HepG2 (cell line): ENCODE results near the gene EPN2. TPM values are rescaled to one million over a fixed set of nuclear protein-coding genes. Genes with fewer than 3 reads are reported as not detected.
A peak's percentile ranks its signal among the peaks of the same experiment; 100 is the strongest.

Experiments used
- ASH2L ChIP-seq: fragments of 300-600, 200-600 bp; sonication (generic); IDR thresholded peaks from 2 replicates; pipeline ENCODE4 v1.7.0; 2017; ENCODE audit warnings: low read depth, mild to moderate bottlenecking, moderate library complexity, mixed read lengths, low read length; ENCODE audit not compliant: insufficient read length
- ATF5 ChIP-seq: sonication (generic); formaldehyde crosslinking; IDR thresholded peaks from 2 replicates; pipeline ENCODE4 v1.4.0; 2020; ENCODE audit warnings: mild to moderate bottlenecking, low read depth, missing genetic modification reagents
- BRD4 ChIP-seq: sonication (generic); formaldehyde crosslinking; IDR thresholded peaks from 2 replicates; pipeline ENCODE4 v1.4.0; 2020; ENCODE audit warnings: missing genetic modification reagents
- CBX2 ChIP-seq, 2 experiments: fragments of 200-600 bp in 1 of 2; sonication (generic); formaldehyde crosslinking in 1 of 2; IDR thresholded peaks; 2 replicates each; pipeline versions ENCODE4 v1.7.0 to v1.8.1; 2018 to 2022; ENCODE audit warnings: low read depth in 2 of 2, low read length in 1 of 2, mild to moderate bottlenecking in 1 of 2, missing genetic modification reagents in 1 of 2
- CHD2 ChIP-seq: IDR thresholded peaks from 2 replicates; pipeline ENCODE4 v1.6.1; 2011; ENCODE audit warnings: low read depth, low read length, improper control_type of control experiment
- EEA1 ChIP-seq: sonication (generic); formaldehyde crosslinking; IDR thresholded peaks from 2 replicates; pipeline ENCODE4 v1.5.1; 2020; ENCODE audit warnings: mild to moderate bottlenecking, missing genetic modification reagents, borderline replicate concordance
- HOXA5 ChIP-seq: sonication (generic); formaldehyde crosslinking; IDR thresholded peaks from 2 replicates; pipeline ENCODE4 v1.4.0; 2020; ENCODE audit warnings: missing genetic modification reagents
- HOXD1 ChIP-seq: sonication (generic); formaldehyde crosslinking; IDR thresholded peaks from 2 replicates; pipeline ENCODE4 v1.5.0; 2020; ENCODE audit warnings: missing genetic modification reagents
- KAT7 ChIP-seq: IDR thresholded peaks from 2 replicates; pipeline ENCODE4 v1.6.1; 2018; ENCODE audit warnings: borderline replicate concordance, missing compliant biosample characterization
- MAX ChIP-seq: IDR thresholded peaks from 2 replicates; pipeline ENCODE4 v1.6.1; 2012; ENCODE audit warnings: inconsistent platforms
- NFRKB ChIP-seq: fragments of 450-650 bp; IDR thresholded peaks from 2 replicates; pipeline ENCODE4 v1.6.1; 2017
- PAF1 ChIP-seq: IDR thresholded peaks from 2 replicates; pipeline ENCODE4 v1.6.1; 2016; ENCODE audit warnings: missing genetic modification reagents, missing compliant biosample characterization
- RFX3 ChIP-seq: IDR thresholded peaks from 2 replicates; pipeline ENCODE4 v1.6.1; 2016; ENCODE audit warnings: missing biosample characterization, missing genetic modification reagents
- SCMH1 ChIP-seq: sonication (generic); formaldehyde crosslinking; IDR thresholded peaks from 2 replicates; pipeline ENCODE4 v1.9.0; 2021; ENCODE audit warnings: missing genetic modification reagents, mild to moderate bottlenecking, borderline replicate concordance
- ZNF224 ChIP-seq: sonication (generic); formaldehyde crosslinking; IDR thresholded peaks from 2 replicates; pipeline ENCODE4 v1.5.0; 2020; ENCODE audit warnings: mild to moderate bottlenecking, missing genetic modification reagents
- ZNF256 ChIP-seq: sonication (generic); formaldehyde crosslinking; conservative IDR thresholded peaks from 2 replicates; pipeline ENCODE4 v1.4.0; 2020; ENCODE audit warnings: missing genetic modification reagents
- ZNF263 ChIP-seq: sonication (generic); formaldehyde crosslinking; IDR thresholded peaks from 2 replicates; pipeline ENCODE4 v1.4.0; 2020; ENCODE audit warnings: missing genetic modification reagents
- ZNF30 ChIP-seq: sonication (generic); formaldehyde crosslinking; IDR thresholded peaks from 2 replicates; pipeline ENCODE4 v1.5.0; 2020; ENCODE audit warnings: mild to moderate bottlenecking, missing genetic modification reagents
- ZNF335 ChIP-seq: sonication (generic); formaldehyde crosslinking; IDR thresholded peaks from 2 replicates; pipeline ENCODE4 v1.4.0; 2020; ENCODE audit warnings: missing genetic modification reagents
- ZNF556 ChIP-seq: sonication (generic); formaldehyde crosslinking; IDR thresholded peaks from 2 replicates; pipeline ENCODE4 v1.4.0; 2020; ENCODE audit warnings: mild to moderate bottlenecking, missing genetic modification reagents, borderline replicate concordance
- ZNF563 ChIP-seq: sonication (generic); formaldehyde crosslinking; IDR thresholded peaks from 2 replicates; pipeline ENCODE4 v1.8.0; 2022; ENCODE audit warnings: mild to moderate bottlenecking, moderate library complexity, missing genetic modification reagents
- ZNF678 ChIP-seq: sonication (generic); formaldehyde crosslinking; IDR thresholded peaks from 2 replicates; pipeline ENCODE4 v1.4.0; 2020; ENCODE audit warnings: mild to moderate bottlenecking, missing genetic modification reagents
- ZNF766 ChIP-seq: sonication (generic); formaldehyde crosslinking; IDR thresholded peaks from 2 replicates; pipeline ENCODE4 v1.5.0; 2020; ENCODE audit warnings: missing genetic modification reagents, borderline replicate concordance
- ZNF792 ChIP-seq: IDR thresholded peaks from 2 replicates; pipeline ENCODE4 v1.6.1; 2016
- ZNF891 ChIP-seq: sonication (generic); formaldehyde crosslinking; IDR thresholded peaks from 2 replicates; pipeline ENCODE4 v1.5.0; 2020; ENCODE audit warnings: mild to moderate bottlenecking, missing genetic modification reagents
- ZSCAN21 ChIP-seq: sonication (generic); formaldehyde crosslinking; IDR thresholded peaks from 2 replicates; pipeline ENCODE4 v1.8.0; 2022; ENCODE audit warnings: mild to moderate bottlenecking, missing genetic modification reagents, moderate library complexity, borderline replicate concordance
- ZXDC ChIP-seq: sonication (generic); formaldehyde crosslinking; IDR thresholded peaks from 2 replicates; pipeline ENCODE4 v1.5.0; 2020; ENCODE audit warnings: mild to moderate bottlenecking, missing genetic modification reagents
- polyA plus RNA-seq, 8 experiments: library from polyadenylated mRNA; depleted of rRNA in 3 of 8; stranded (reverse) in 7 of 8; unstranded in 1 of 8; fragments of >200 nt; fragmentation: Illumina TruSeq in 4 of 8; extraction: Trizol in 4 of 8; gene quantifications; 2 replicates each; pipeline versions ENCODE4 v1.2.1 to v1.2.3, GENCODE V29; 2011 to 2016; ENCODE audit warnings: low read depth in 4 of 8, missing spikeins in 1 of 8, mixed read lengths in 1 of 8; ENCODE audit not compliant: insufficient read depth in 1 of 8
- total RNA-seq, 5 experiments: library from RNA; depleted of rRNA; stranded (reverse); fragments of >200 nt; fragmentation: Illumina TruSeq; extraction: Trizol; gene quantifications; 2 replicates each; pipeline ENCODE4 v1.2.3, GENCODE V29; 2016; ENCODE audit warnings: low read depth in 1 of 5
- TF ChIP-seq, protein P1 (sequence below): sonication (generic); formaldehyde crosslinking; IDR thresholded peaks from 2 replicates; pipeline ENCODE4 v1.4.0; 2020; ENCODE audit warnings: missing genetic modification reagents, mild to moderate bottlenecking, borderline replicate concordance

Gene EPN2
- total and polyA plus RNA-seq, 2 of the 13 experiments (the other 11 are each of a cell fraction or from before 2014, with no cell fraction given) = 7.8 to 19.2 TPM

- 0 out of 2 replicates have a peak, but pooled peaks have one; percentile 86 for TF ChIP-seq ZNF224 (CRISPR knock-in tag)
- TF ChIP-seq NFRKB = no peak
- TF ChIP-seq, protein P1, sequence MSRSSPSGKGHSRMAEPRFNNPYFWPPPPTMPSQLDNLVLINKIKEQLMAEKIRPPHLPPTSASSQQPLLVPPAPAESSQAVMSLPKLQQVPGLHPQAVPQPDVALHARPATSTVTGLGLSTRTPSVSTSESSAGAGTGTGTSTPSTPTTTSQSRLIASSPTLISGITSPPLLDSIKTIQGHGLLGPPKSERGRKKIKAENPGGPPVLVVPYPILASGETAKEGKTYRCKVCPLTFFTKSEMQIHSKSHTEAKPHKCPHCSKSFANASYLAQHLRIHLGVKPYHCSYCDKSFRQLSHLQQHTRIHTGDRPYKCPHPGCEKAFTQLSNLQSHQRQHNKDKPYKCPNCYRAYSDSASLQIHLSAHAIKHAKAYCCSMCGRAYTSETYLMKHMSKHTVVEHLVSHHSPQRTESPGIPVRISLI (CRISPR knock-in tag) = no peak
- peak; percentile 99 for TF ChIP-seq MAX
- TF ChIP-seq ZSCAN21 (CRISPR knock-in tag) = peak; percentile 96
- 0 out of 2 replicates have a peak, but pooled peaks have one; percentile 48 for TF ChIP-seq ZNF792 (CRISPR knock-in tag)
- no peak for TF ChIP-seq CHD2
- no peak for TF ChIP-seq ZXDC (CRISPR knock-in tag)
- TF ChIP-seq ZNF263 (CRISPR knock-in tag) = peak; percentile 84
- no peak for TF ChIP-seq ZNF556 (CRISPR knock-in tag)
- TF ChIP-seq SCMH1 (CRISPR knock-in tag) = no peak
- TF ChIP-seq HOXD1 = no peak
- TF ChIP-seq RFX3 (CRISPR knock-in tag) = no peak
- no peak for TF ChIP-seq HOXA5 (CRISPR knock-in tag)
- no peak for TF ChIP-seq CBX2 (IDR thresholded peaks at IDR 0.05; ENCODE audit: low read depth, low read length)
- no peak for TF ChIP-seq CBX2 (CRISPR knock-in tag; IDR thresholded peaks at IDR 0.05; ENCODE audit: low read depth)
- TF ChIP-seq ATF5 (CRISPR knock-in tag) = no peak
- TF ChIP-seq ZNF891 = peak; percentile 91
- TF ChIP-seq PAF1 (CRISPR knock-in tag) = no peak
- TF ChIP-seq ZNF766 (CRISPR knock-in tag) = peak; percentile 70; the same call in 1 of the 2 replicates
- peak; percentile 36; the same call in 1 of the 2 replicates for TF ChIP-seq BRD4 (CRISPR knock-in tag)
- no peak; the same call in 1 of the 2 replicates for TF ChIP-seq ZNF563
- TF ChIP-seq ZNF678 (CRISPR knock-in tag) = no peak
- no peak for TF ChIP-seq ZNF30 (CRISPR knock-in tag)
- no peak for TF ChIP-seq ZNF256
- TF ChIP-seq ASH2L = no peak
- TF ChIP-seq EEA1 (CRISPR knock-in tag) = peak; percentile 84; the same call in 1 of the 2 replicates
- no peak for TF ChIP-seq ZNF335
- TF ChIP-seq KAT7 (CRISPR knock-in tag) = no peak; the same call in 1 of the 2 replicates
These were observed 100.0 kb downstream of the EPN2 start (continued) for GRCh38 chr17:19336938-19337711.
